Measurements from ENCODE around the gene MAP3K4. TPM values are rescaled to one million over a fixed set of nuclear protein-coding genes. Genes with fewer than 3 reads are reported as not detected.

The MAP3K4 gene
- total RNA-seq, 1 experiment from 2014 or later, result 69.8 TPM

DNA sequence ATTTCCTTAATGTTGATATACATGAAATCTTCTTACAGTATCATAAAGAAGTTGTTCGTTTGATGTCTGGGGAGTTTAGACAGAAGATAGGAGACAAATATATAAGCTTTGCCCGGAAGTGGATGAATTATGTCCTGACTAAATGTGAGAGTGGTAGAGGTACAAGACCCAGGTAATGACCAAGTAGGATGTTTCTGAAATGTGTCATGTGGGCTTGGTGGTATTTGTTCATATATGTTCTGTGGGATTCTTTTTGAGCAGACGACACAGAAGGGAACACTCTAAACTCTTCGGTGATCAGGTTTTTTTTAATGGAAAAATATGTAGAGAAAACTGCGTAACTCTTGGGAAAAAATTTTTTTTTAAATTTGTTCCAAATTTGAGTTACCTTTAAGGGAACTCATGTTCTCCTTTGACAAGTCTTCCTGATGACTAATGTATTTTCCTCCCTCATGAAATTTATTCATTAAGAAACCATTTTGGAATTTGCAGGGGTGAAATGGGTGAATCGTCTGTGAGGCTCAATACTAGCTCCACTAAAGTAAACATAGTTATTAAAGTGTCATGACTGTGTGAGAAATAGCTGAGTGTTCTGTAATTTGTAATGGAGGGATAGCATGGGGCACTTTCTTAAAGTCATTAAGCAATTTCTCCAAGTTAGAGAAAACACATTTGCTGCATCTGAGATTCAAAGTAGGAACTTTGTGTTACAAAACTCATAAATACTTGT is 100.6 kb downstream of the MAP3K4 start:
- CTCF ChIA-PET, result no interaction called here
- TF ChIP-seq FOXJ3 (CRISPR knock-in tag; IDR thresholded peaks at IDR 0.05; ENCODE audit: borderline replicate concordance) (no peak), EMX1 (CRISPR knock-in tag; IDR thresholded peaks at IDR 0.05) (no peak), ZNF671 (CRISPR knock-in tag; IDR thresholded peaks at IDR 0.05) (no peak), ZNF232 (CRISPR knock-in tag; IDR thresholded peaks at IDR 0.05) (no peak), TCF7 (CRISPR knock-in tag; IDR thresholded peaks at IDR 0.05; ENCODE audit: low read depth) (no peak), SMAD3 (CRISPR knock-in tag; IDR thresholded peaks at IDR 0.05; ENCODE audit: borderline replicate concordance) (no peak), SOX15 (CRISPR knock-in tag; IDR thresholded peaks at IDR 0.05) (no peak), ATF1 (CRISPR knock-in tag; IDR thresholded peaks at IDR 0.05) (no peak), ZNF219 (CRISPR knock-in tag; IDR thresholded peaks at IDR 0.05; ENCODE audit: borderline replicate concordance) (no peak), ZNF121 (CRISPR knock-in tag; IDR thresholded peaks at IDR 0.05) (no peak), HMGA2 (CRISPR knock-in tag; IDR thresholded peaks at IDR 0.05) (no peak)
- TF ChIP-seq, protein P1, sequence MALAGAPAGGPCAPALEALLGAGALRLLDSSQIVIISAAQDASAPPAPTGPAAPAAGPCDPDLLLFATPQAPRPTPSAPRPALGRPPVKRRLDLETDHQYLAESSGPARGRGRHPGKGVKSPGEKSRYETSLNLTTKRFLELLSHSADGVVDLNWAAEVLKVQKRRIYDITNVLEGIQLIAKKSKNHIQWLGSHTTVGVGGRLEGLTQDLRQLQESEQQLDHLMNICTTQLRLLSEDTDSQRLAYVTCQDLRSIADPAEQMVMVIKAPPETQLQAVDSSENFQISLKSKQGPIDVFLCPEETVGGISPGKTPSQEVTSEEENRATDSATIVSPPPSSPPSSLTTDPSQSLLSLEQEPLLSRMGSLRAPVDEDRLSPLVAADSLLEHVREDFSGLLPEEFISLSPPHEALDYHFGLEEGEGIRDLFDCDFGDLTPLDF (CRISPR knock-in tag; IDR thresholded peaks at IDR 0.05), result no peak
- TF ChIP-seq, protein P2, sequence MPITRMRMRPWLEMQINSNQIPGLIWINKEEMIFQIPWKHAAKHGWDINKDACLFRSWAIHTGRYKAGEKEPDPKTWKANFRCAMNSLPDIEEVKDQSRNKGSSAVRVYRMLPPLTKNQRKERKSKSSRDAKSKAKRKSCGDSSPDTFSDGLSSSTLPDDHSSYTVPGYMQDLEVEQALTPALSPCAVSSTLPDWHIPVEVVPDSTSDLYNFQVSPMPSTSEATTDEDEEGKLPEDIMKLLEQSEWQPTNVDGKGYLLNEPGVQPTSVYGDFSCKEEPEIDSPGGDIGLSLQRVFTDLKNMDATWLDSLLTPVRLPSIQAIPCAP (CRISPR knock-in tag; IDR thresholded peaks at IDR 0.05), result no peak
- TF ChIP-seq, protein P3, sequence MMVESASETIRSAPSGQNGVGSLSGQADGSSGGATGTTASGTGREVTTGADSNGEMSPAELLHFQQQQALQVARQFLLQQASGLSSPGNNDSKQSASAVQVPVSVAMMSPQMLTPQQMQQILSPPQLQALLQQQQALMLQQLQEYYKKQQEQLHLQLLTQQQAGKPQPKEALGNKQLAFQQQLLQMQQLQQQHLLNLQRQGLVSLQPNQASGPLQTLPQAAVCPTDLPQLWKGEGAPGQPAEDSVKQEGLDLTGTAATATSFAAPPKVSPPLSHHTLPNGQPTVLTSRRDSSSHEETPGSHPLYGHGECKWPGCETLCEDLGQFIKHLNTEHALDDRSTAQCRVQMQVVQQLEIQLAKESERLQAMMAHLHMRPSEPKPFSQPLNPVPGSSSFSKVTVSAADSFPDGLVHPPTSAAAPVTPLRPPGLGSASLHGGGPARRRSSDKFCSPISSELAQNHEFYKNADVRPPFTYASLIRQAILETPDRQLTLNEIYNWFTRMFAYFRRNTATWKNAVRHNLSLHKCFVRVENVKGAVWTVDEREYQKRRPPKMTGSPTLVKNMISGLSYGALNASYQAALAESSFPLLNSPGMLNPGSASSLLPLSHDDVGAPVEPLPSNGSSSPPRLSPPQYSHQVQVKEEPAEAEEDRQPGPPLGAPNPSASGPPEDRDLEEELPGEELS (CRISPR knock-in tag; IDR thresholded peaks at IDR 0.05), result no peak
- TF ChIP-seq, protein P4, sequence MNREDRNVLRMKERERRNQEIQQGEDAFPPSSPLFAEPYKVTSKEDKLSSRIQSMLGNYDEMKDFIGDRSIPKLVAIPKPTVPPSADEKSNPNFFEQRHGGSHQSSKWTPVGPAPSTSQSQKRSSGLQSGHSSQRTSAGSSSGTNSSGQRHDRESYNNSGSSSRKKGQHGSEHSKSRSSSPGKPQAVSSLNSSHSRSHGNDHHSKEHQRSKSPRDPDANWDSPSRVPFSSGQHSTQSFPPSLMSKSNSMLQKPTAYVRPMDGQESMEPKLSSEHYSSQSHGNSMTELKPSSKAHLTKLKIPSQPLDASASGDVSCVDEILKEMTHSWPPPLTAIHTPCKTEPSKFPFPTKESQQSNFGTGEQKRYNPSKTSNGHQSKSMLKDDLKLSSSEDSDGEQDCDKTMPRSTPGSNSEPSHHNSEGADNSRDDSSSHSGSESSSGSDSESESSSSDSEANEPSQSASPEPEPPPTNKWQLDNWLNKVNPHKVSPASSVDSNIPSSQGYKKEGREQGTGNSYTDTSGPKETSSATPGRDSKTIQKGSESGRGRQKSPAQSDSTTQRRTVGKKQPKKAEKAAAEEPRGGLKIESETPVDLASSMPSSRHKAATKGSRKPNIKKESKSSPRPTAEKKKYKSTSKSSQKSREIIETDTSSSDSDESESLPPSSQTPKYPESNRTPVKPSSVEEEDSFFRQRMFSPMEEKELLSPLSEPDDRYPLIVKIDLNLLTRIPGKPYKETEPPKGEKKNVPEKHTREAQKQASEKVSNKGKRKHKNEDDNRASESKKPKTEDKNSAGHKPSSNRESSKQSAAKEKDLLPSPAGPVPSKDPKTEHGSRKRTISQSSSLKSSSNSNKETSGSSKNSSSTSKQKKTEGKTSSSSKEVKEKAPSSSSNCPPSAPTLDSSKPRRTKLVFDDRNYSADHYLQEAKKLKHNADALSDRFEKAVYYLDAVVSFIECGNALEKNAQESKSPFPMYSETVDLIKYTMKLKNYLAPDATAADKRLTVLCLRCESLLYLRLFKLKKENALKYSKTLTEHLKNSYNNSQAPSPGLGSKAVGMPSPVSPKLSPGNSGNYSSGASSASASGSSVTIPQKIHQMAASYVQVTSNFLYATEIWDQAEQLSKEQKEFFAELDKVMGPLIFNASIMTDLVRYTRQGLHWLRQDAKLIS (CRISPR knock-in tag; IDR thresholded peaks at IDR 0.05; ENCODE audit: borderline replicate concordance), result no peak
- DNase-seq (ENCODE audit: low spot score) (no peak), ATAC-seq (no peak)
- Mint-ChIP-seq H3K4me1 (no peaks in the 10 kb centered on the region), H3K4me3 (no peak overlapping the region), H3K9me3 (no peaks in the 10 kb centered on the region), H3K36me3 (peaks cover 67% of the 10 kb centered on the region), H3K27me3 (ENCODE audit: low read depth) (no peaks in the 10 kb centered on the region), H3K27ac (no peak overlapping the region)
- POLR2A ChIA-PET, result no interaction called here

DNA sequence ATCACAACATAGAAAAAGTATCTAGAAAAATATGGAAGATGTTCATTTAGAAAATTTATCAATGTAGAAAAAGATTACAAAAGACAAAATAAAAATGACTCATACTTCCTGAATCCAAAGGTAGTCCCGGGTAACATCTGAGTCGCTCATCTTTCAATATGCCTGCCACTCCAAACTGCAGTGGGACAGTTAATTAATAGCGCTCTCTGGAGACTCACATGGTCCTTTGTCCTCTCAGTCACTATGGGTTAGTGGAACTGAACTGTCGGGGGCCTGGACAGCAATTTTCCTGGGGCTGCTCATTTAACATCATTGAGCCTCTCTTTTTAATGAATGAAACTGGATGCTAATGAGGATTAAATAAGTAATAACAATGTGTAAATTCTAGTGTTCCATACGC is 103.4 kb downstream of the MAP3K4 start:
- ATAC-seq, result no peak
- no peak overlapping the region for H3K4me3 Mint-ChIP-seq
- H3K4me1 Mint-ChIP-seq, result no peaks in the 10 kb centered on the region
- DNase-seq (ENCODE audit: low spot score), result no peak
- POLR2A ChIA-PET, result no interaction called here
- no peaks in the 10 kb centered on the region for H3K9me3 Mint-ChIP-seq
- H3K27me3 Mint-ChIP-seq (ENCODE audit: low read depth), result no peaks in the 10 kb centered on the region
- CTCF ChIA-PET, result no interaction called here
- H3K27ac Mint-ChIP-seq, result no peak overlapping the region
- peaks cover 58% of the 10 kb centered on the region for H3K36me3 Mint-ChIP-seq
- TF ChIP-seq OVOL2 (CRISPR knock-in tag; IDR thresholded peaks at IDR 0.05; ENCODE audit: borderline replicate concordance), result no peak
- no peak for TF ChIP-seq NR3C1 (CRISPR knock-in tag; conservative IDR thresholded peaks at IDR 0.05; ENCODE audit: low read depth)
- TF ChIP-seq ZNF671 (CRISPR knock-in tag; IDR thresholded peaks at IDR 0.05), result no peak

Data from WTC11 (cell line).